DOHH2 (cell line): ENCODE results near the gene HEATR9.
"Not testable (repeated sequence)": the region's sequence is repeated elsewhere in the genome, so short reads cannot be mapped to it uniquely, and the experiment has no call there.

Experiments used
- H3F3A ChIP-seq: fragments of 200-600 bp; sonication (generic), shearing (Covaris generic); 2 replicates; pipeline ENCODE4 v1.6.0; 2016; ENCODE audit warnings: antibody characterized with exemption, mild to moderate bottlenecking; ENCODE audit not compliant: control insufficient read depth, insufficient read depth
- H3K27ac ChIP-seq: fragments of 200-600 bp; sonication (generic); 2 replicates; pipeline ENCODE4 v1.5.1; 2014; ENCODE audit warnings: low read depth, mild to moderate bottlenecking, low read length, moderate library complexity
- H3K27me3 ChIP-seq: fragments of 200-600 bp; sonication (generic); 2 replicates; pipeline ENCODE4 v1.6.1; 2014; ENCODE audit warnings: mild to moderate bottlenecking, low read length, mixed read lengths; ENCODE audit not compliant: control insufficient read depth
- H3K36me3 ChIP-seq: fragments of 200-600 bp; sonication (generic); 2 replicates; pipeline ENCODE4 v1.6.1; 2014; ENCODE audit warnings: mild to moderate bottlenecking, low read length, moderate library complexity, mixed read lengths; ENCODE audit not compliant: control insufficient read depth
- H3K4me1 ChIP-seq: fragments of 200-600 bp; sonication (generic); 2 replicates; pipeline ENCODE4 v1.6.1; 2014; ENCODE audit warnings: mild to moderate bottlenecking, low read length, mixed read lengths; ENCODE audit not compliant: control insufficient read depth
- H3K4me2 ChIP-seq: fragments of 200-600 bp; sonication (generic); 2 replicates; pipeline ENCODE4 v1.6.0; 2014; ENCODE audit warnings: mild to moderate bottlenecking, low read length, moderate library complexity
- H3K4me3 ChIP-seq: fragments of 200-600 bp; sonication (generic); 2 replicates; pipeline ENCODE4 v1.5.1; 2014; ENCODE audit warnings: mild to moderate bottlenecking, low read length, mixed read lengths
- H3K79me2 ChIP-seq: fragments of 200-600 bp; sonication (generic); 2 replicates; pipeline ENCODE4 v1.6.1; 2014; ENCODE audit warnings: mild to moderate bottlenecking, low read length, mixed read lengths; ENCODE audit not compliant: control insufficient read depth
- H3K9me2 ChIP-seq: fragments of 200-600 bp; sonication (generic); replicated peaks from 2 replicates; pipeline ENCODE4 v1.6.1; 2014; ENCODE audit warnings: mild to moderate bottlenecking, low read length, mixed read lengths; ENCODE audit not compliant: control insufficient read depth
- H3K9me3 ChIP-seq: fragments of 200-600 bp; sonication (generic); 2 replicates; pipeline ENCODE4 v1.6.1; 2014; ENCODE audit warnings: antibody characterized with exemption, low read length, mixed read lengths; ENCODE audit not compliant: control insufficient read depth, insufficient read depth
- H4K20me1 ChIP-seq: fragments of 200-600 bp; sonication (generic); 2 replicates; pipeline ENCODE4 v1.6.0; 2014; ENCODE audit warnings: low read depth, mild to moderate bottlenecking, antibody characterized with exemption, low read length, moderate library complexity; ENCODE audit not compliant: control insufficient read depth, insufficient read depth
- EZH2phosphoT487 ChIP-seq: fragments of 200-600 bp; sonication (generic); IDR thresholded peaks from 2 replicates; pipeline ENCODE4 v1.6.1; 2017; ENCODE audit warnings: borderline replicate concordance, mild to moderate bottlenecking, antibody characterized with exemption, low read length, moderate library complexity, mixed read lengths
- TF ChIP-seq, protein P1 (sequence below): fragments of 200-600 bp; sonication (generic); IDR thresholded peaks from one replicate; pipeline ENCODE4 v1.5.1; 2014; ENCODE audit warnings: antibody characterized with exemption, mild to moderate bottlenecking, low read depth, low read length; ENCODE audit not compliant: poor library complexity, severe bottlenecking

HEATR9 gene

DNA sequence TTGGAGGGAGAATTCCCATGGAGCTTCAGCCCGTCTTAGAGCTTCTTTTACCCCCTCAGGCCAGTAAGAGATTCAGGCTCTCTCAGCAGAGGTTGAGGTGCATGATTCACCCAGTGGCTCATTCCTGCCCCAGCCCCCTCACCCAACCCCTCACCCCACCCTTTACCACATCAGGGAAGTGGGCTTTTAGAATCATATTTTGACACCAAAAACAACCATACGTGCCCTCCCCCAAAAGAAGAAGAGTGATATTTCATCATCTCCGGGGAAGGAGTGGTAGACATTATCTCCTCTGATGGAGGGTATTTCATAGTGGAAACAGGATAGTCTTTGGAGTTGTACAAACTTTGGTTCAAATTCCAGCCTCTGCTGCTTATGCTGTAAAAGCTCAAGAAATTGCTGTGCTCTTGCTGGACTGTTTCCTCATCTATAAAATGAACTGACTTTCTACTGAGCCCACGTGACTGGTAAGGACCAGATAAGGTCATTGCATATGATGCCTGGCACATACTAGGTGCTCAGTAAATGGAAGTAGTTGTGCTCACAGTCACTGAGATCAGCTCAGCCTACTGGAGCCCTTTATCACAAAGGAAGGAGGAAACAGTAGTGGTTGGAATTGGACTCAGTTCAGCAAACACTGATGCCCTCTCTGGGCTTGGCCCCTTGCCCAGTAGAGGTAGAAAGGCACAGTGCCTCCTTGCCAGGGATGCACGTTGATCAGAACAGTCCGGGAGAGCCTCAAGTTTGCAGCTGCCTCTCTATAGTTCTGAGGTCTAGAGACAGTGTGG is 29.8 kb upstream of the HEATR9 start:
- no peaks in the 10 kb centered on the region for H3K36me3 ChIP-seq
- no peak overlapping the region for H3K4me2 ChIP-seq
- TF ChIP-seq, protein P1, sequence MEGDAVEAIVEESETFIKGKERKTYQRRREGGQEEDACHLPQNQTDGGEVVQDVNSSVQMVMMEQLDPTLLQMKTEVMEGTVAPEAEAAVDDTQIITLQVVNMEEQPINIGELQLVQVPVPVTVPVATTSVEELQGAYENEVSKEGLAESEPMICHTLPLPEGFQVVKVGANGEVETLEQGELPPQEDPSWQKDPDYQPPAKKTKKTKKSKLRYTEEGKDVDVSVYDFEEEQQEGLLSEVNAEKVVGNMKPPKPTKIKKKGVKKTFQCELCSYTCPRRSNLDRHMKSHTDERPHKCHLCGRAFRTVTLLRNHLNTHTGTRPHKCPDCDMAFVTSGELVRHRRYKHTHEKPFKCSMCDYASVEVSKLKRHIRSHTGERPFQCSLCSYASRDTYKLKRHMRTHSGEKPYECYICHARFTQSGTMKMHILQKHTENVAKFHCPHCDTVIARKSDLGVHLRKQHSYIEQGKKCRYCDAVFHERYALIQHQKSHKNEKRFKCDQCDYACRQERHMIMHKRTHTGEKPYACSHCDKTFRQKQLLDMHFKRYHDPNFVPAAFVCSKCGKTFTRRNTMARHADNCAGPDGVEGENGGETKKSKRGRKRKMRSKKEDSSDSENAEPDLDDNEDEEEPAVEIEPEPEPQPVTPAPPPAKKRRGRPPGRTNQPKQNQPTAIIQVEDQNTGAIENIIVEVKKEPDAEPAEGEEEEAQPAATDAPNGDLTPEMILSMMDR = no peak
- no peak for TF ChIP-seq EZH2phosphoT487
- H4K20me1 ChIP-seq = no peaks in the 10 kb centered on the region
- no peaks in the 10 kb centered on the region for H3K9me2 ChIP-seq
- H3K27me3 ChIP-seq = no peaks in the 10 kb centered on the region
- no peaks in the 10 kb centered on the region for H3K4me1 ChIP-seq
- no peaks in the 10 kb centered on the region for H3K9me3 ChIP-seq
- H3K4me3 ChIP-seq = no peak overlapping the region
- H3K27ac ChIP-seq = no peak overlapping the region
- H3K79me2 ChIP-seq = no peaks in the 10 kb centered on the region
- H3F3A ChIP-seq = no peaks in the 10 kb centered on the region

DNA sequence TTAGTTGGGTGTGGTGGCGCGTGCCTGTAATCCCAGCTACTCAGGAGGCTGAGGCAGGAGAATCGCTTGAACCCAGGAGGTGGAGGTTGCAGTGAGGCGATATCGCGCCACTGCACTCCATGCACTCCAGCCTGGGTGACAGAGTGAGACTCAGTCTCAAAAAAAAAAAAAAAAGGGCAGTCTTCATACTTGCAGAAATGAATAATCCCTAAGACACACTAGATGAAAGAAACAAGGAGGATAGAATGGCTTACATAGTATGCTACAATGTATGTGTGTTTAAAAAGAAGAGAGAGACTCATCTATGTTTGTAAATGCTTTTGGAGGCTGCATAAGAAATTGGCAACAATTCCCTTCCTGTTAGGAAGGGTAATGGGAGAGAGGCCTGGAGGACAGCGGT is 29.1 kb upstream of the HEATR9 start:
- H3K27ac ChIP-seq, H3F3A ChIP-seq, H3K9me3 ChIP-seq, H3K79me2 ChIP-seq, H3K27me3 ChIP-seq, H3K36me3 ChIP-seq, H4K20me1 ChIP-seq, H3K4me1 ChIP-seq, H3K9me2 ChIP-seq, H3K4me3 ChIP-seq, H3K4me2 ChIP-seq: not testable (repeated sequence)

DNA sequence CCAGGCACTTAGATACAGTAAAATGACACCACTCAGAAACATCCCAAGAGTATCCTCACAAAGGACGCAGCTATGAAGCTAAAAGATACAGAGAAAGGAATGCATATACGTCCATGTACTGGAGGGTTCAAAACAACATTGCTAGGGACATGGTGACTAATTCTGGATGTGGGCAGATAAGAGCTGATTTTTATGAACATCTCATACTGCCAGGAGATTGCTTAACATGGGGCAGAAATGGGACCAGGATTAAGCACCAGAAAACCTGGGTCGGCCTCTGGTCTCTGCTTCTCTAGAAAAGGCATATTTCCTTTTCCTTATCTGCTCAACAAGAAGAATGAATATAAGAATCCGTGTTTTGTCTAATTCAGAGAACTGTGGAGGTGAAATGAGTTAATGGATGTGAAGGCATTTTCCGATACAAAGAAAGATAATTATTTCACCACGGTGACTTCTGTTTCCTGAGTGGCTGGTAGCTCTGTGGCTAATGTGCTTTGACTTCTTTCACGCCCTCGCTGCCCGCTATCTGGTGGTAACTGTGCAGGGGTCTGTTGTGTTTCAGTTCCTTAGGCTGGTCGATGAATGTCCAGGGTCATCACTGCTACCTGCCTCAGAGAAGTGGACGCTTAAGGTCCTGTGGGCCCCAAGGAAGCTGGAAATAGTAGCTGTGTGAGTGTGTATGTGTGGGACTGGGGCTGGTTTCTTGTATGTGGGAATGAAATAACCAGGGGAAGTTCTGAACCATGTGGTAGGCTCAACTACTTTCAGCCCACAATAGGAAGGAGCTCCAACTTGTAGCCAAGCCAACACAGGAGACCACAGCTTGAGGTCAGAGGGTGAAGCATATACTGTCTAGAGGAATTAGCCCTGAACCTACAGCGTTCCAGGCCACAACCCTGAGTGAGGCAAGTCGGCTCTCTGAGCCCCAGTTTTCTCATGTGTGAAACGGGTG is 27.2 kb upstream of the HEATR9 start:
- no peak overlapping the region for H3K27ac ChIP-seq
- no peak overlapping the region for H3K4me3 ChIP-seq
- no peaks in the 10 kb centered on the region for H3K9me3 ChIP-seq
- H3K27me3 ChIP-seq = no peaks in the 10 kb centered on the region
- no peak overlapping the region for H3K4me2 ChIP-seq
- TF ChIP-seq EZH2phosphoT487 = no peak
- TF ChIP-seq, protein P1 = no peak
- no peaks in the 10 kb centered on the region for H3K36me3 ChIP-seq
- H3K79me2 ChIP-seq = no peaks in the 10 kb centered on the region
- peaks cover under 1% of the 10 kb centered on the region; the same call in 1 of the 2 replicates for H4K20me1 ChIP-seq
- H3F3A ChIP-seq = no peaks in the 10 kb centered on the region
- H3K9me2 ChIP-seq = no peaks in the 10 kb centered on the region
- H3K4me1 ChIP-seq = no peaks in the 10 kb centered on the region

GRCh38 chr17:35894206-35894605 is 25.5 kb upstream of the HEATR9 start:
- Histone ChIP-seq H3K79me2 (no peaks in the 10 kb centered on the region), H3K27ac (no peak overlapping the region), H3K9me2 (no peaks in the 10 kb centered on the region), H3K27me3 (no peaks in the 10 kb centered on the region), H3K36me3 (no peaks in the 10 kb centered on the region), H3K9me3 (no peaks in the 10 kb centered on the region), H3F3A (no peaks in the 10 kb centered on the region), H4K20me1 (peaks cover 2% of the 10 kb centered on the region; the same call in 1 of the 2 replicates), H3K4me3 (no peak overlapping the region), H3K4me1 (no peaks in the 10 kb centered on the region), H3K4me2 (no peak overlapping the region)
- no peak for TF ChIP-seq EZH2phosphoT487
- TF ChIP-seq, protein P1 = no peak
